Measurements from ENCODE around the gene RND2.
A peak's percentile ranks its signal among the peaks of the same experiment; 100 is the strongest.
"Not testable (repeated sequence)": the region's sequence is repeated elsewhere in the genome, so short reads cannot be mapped to it uniquely, and the experiment has no call there.

The RND2 gene

DNA sequence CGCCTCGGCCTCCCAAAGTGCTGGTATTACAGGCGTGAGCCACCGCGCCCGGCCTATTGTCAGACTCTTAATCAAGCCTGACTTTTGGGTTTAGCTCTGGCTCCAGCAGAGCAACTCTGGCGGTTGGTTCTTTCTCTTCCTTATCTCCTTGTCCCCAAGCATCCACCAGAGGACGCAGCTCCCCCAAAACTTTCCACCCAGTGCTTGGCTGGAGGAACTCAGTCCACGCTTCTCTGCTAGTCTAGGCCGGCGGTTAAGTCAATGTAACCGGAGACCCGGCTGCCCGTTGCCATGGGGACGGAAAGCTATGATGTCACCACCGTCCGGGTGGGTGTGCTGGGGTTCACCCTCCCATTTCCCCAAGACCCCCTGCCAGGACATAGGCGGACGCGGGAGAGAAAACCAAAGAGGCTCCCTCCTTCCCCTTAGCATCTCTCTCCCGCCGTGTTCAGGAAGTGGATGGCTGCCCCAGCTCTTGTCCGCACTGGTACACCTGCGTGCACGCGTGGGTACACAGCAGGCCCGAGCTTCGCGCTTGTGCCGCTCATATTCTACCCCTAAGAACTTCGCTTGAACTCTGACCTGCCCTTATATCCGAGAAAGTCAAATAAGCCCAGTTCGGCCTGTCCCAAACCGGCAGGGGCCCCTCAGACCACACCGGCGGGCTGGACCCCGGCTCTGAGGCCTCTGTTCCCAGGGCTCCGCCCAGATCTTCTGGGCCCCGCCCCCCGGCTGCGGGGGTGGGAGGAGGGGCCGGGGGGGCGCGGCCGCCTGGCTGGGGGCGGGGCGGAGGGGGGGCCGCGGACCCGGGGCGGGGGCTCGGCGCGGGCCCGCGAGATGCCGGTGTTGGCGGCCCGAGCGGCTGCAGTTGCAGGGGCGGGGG lies at the start of gene RND2:
Gene RND2 (plus strand): TSS at position 825 of the 883 bp plus-strand sequence. CDS start 117 bp downstream, outside the sequence.
- DNase-seq (ENCODE audit: low read depth): peak; percentile 75
- H3K4me3 ChIP-seq (ENCODE audit: low read length): peak within 1 kb of the TSS; percentile 74
- TF ChIP-seq, protein P1, sequence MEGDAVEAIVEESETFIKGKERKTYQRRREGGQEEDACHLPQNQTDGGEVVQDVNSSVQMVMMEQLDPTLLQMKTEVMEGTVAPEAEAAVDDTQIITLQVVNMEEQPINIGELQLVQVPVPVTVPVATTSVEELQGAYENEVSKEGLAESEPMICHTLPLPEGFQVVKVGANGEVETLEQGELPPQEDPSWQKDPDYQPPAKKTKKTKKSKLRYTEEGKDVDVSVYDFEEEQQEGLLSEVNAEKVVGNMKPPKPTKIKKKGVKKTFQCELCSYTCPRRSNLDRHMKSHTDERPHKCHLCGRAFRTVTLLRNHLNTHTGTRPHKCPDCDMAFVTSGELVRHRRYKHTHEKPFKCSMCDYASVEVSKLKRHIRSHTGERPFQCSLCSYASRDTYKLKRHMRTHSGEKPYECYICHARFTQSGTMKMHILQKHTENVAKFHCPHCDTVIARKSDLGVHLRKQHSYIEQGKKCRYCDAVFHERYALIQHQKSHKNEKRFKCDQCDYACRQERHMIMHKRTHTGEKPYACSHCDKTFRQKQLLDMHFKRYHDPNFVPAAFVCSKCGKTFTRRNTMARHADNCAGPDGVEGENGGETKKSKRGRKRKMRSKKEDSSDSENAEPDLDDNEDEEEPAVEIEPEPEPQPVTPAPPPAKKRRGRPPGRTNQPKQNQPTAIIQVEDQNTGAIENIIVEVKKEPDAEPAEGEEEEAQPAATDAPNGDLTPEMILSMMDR (conservative IDR thresholded peaks at IDR 0.05; ENCODE audit: low read depth, low read length): peak; percentile 86

DNA sequence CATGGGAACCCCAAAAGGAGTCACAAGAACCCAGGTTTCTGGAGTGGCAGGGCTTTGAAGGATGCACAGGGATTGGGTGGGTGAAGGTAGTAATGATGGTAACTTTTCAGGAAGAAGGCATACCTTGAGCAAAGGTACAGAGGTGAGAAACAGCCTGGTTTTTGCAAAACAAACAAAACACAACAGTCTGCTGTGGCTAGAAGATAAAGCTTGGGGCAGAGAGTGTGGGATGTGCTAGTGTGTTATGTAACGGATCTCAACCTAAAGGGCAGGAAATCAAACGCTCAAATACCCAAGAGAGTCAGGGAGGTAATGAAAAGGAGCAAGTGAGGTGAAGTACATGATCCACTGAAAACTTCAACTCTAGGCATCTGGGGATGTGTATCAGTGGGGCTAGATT lies 49.8 kb upstream of the RND2 start:
- DNase-seq (ENCODE audit: low read depth): no peak
- TF ChIP-seq, protein P1 (conservative IDR thresholded peaks at IDR 0.05; ENCODE audit: low read depth, low read length): no peak
- H3K4me3 ChIP-seq (ENCODE audit: low read length): no peak overlapping the region

DNA sequence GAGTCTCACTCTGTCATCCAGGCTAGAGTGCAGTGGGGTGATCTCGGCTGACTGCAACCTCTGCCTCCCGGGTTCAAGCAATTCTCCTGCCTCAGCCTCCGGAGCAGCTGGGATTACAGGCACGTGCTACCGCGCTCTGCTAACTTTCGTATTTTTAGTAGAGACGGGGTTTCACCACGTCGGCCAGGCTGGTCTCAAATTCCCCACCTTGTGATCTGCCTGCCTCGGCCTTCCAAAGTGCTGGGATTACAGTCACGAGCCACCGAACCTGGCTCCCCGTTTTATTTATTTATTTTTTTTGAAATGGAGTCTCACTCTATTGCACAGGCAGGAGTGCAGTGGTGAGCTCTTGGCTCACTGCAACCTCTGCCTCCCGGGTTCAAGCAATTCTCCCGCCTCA lies 49.3 kb upstream of the RND2 start:
- H3K4me3 ChIP-seq (ENCODE audit: low read length); DNase-seq (ENCODE audit: low read depth): not testable (repeated sequence)

DNA sequence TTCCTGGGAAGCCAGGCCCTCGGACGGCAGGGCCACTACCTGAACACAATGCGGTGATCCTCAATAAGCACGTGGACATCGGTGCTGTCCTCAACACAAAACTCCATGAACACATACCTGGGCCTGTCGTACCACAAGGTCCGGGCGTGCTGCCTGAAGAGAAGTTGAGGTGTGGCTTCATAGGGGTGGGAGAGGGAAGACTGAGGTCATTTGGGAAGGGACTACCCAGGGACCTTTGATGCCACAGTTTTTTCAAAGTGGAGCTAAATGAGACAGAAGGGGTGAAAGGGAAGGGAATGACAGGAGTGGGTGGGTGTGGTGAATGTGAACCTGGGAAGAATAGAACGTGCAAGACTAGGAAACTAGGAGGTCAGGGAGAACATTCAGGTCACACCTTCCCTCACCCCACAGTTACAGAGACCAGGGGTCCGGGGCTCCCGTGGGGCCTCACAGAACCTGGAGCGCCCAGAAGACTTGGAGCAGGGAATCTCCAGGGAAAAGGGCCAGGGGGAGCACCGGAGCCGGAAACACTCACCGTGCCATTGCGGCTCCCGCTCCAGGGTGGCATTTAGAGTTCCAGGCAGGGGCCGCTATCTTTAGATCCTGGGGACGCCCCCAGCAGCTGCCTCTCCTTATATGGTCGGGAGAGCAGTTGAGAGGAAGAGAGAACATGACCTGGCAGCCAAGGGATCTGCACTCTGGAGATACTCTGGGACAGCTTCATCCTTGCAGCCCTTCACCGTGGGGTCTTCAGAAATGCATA lies 45.3 kb upstream of the RND2 start, which contains the start of gene PTGES3L:
Gene PTGES3L (minus strand): TSS at position 570 of the 763 bp plus-strand sequence. CDS start 27 bp downstream, at position 543.
- H3K4me3 ChIP-seq (ENCODE audit: low read length): peak within 1 kb of the TSS; percentile 84
- TF ChIP-seq, protein P1 (conservative IDR thresholded peaks at IDR 0.05; ENCODE audit: low read depth, low read length): no peak
- no peak for DNase-seq (ENCODE audit: low read depth)

- DNase-seq (ENCODE audit: low read depth): no peak
- TF ChIP-seq, protein P1 (conservative IDR thresholded peaks at IDR 0.05; ENCODE audit: low read depth, low read length): no peak
Observed at GRCh38 chr17:42980274-42980765, 44.7 kb upstream of the RND2 start, which contains the start of gene RUNDC1. Gene RUNDC1 (plus strand): TSS chr17:42980565. CDS start chr17:42980577, 12 bp downstream.

GRCh38 chr17:42980766-42981397 lies 44.1 kb upstream of the RND2 start:
- TF ChIP-seq, protein P1 (conservative IDR thresholded peaks at IDR 0.05; ENCODE audit: low read depth, low read length): peak; percentile 20
- peak overlapping the region; percentile 84 for H3K4me3 ChIP-seq (ENCODE audit: low read length)
- no peak for DNase-seq (ENCODE audit: low read depth)

More at GRCh38 chr17:42980274-42980765, 44.7 kb upstream of the RND2 start, which contains the start of gene RUNDC1:
- H3K4me3 ChIP-seq (ENCODE audit: low read length): peak within 1 kb of the TSS; percentile 84

DNA sequence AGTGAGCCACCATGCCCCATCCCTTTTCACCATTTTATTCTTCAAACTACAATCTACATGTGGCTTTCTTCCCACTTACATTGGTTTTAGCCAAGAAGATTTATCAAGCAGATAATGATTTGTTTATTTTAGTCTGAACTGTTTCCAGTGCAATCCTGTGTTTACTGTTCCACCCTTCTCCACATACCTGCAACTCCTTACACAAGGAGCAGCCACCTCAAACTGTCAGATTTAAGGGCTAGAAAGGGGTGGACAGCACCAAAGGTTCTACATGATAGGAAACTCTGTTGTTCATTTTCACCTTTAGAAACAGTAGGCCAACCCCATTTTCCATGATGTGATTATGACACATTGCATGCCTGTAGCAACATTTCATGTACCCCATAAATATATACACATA lies 42.8 kb upstream of the RND2 start:
- H3K4me3 ChIP-seq (ENCODE audit: low read length): no peak overlapping the region
- no peak for DNase-seq (ENCODE audit: low read depth)
- TF ChIP-seq, protein P1 (conservative IDR thresholded peaks at IDR 0.05; ENCODE audit: low read depth, low read length): no peak

All from retinal pigment epithelial cell (primary cell).